B cell (primary cell): ENCODE results near the gene OGG1. TPM values are rescaled to one million over a fixed set of nuclear protein-coding genes. Genes with fewer than 3 reads are reported as not detected.

ENCODE experiments used
- ATAC-seq: fragments of 200-7000 bp; cut with Tn5 transposase; one replicate; pipeline ENCODE4 v1.10.0; 2021; ENCODE audit warnings: low read depth, mild to moderate bottlenecking, moderate number of reproducible peaks, moderate library complexity
- CTCF ChIA-PET: fragments of 350-600 bp; sonication (Branson Sonifier 250); formaldehyde crosslinking; loops from one replicate; lab custom pipeline; 2021; ENCODE audit warnings: antibody characterized with exemption, inconsistent platforms; lab: Charles Lee
- POLR2A ChIA-PET: fragments of 350-600 bp; sonication (Branson Sonifier 250); formaldehyde crosslinking; loops from one replicate; lab custom pipeline; 2021; ENCODE audit warnings: antibody characterized with exemption; lab: Charles Lee
- DNase-seq: peaks from one replicate; pipeline ENCODE4 v3.0.0; 2013
- H2AFZ ChIP-seq: 2 replicates; pipeline ENCODE4 v1.6.1; 2012; ENCODE audit warnings: mild to moderate bottlenecking, low read depth, low read length; ENCODE audit not compliant: insufficient read depth, poor library complexity, severe bottlenecking
- H3K27ac ChIP-seq, 2 donors: 1 replicate in 1 of 2; 2 replicates in 1 of 2; pipeline ENCODE4 v1.5.1; 2012 to 2013; ENCODE audit warnings: low read length in 2 of 2, mild to moderate bottlenecking in 2 of 2, moderate library complexity in 1 of 2
- H3K27me3 ChIP-seq, 4 experiments: fragments of 200-600 bp in 1 of 4; sonication (generic) in 1 of 4; replicated peaks in 1 of 4; 1 replicate in 2 of 4; 2 replicates in 2 of 4; pipeline versions ENCODE4 v1.6.1 to v1.7.0; 2013 to 2016; ENCODE audit warnings: low read length in 3 of 4, mild to moderate bottlenecking in 2 of 4, mixed read lengths in 1 of 4, moderate library complexity in 1 of 4; ENCODE audit not compliant: insufficient read depth in 4 of 4, control insufficient read depth in 3 of 4; ENCODE audit errors: control extremely low read depth in 1 of 4
- H3K36me3 ChIP-seq, 2 experiments: replicated peaks in 1 of 2; 1 replicate in 1 of 2; 2 replicates in 1 of 2; pipeline versions ENCODE4 v1.6.1 to v1.7.1; 2013; ENCODE audit warnings: low read length in 1 of 2; ENCODE audit not compliant: insufficient read depth in 2 of 2, control insufficient read depth in 1 of 2; ENCODE audit errors: control extremely low read depth in 1 of 2, extremely low read depth in 1 of 2
- H3K4me1 ChIP-seq, 2 donors: fragments of 200-600 bp in 1 of 2; sonication (generic) in 1 of 2; 1 replicate in 1 of 2; 2 replicates in 1 of 2; pipeline versions ENCODE4 v1.5.1 to v1.6.1; 2013 to 2017; ENCODE audit warnings: low read length in 2 of 2; ENCODE audit not compliant: control insufficient read depth in 2 of 2, insufficient read depth in 2 of 2
- H3K4me2 ChIP-seq: replicated peaks from 2 replicates; pipeline ENCODE3; 2012; ENCODE audit warnings: mild to moderate bottlenecking, low read depth, low read length; ENCODE audit not compliant: poor library complexity, severe bottlenecking
- H3K4me3 ChIP-seq, 5 experiments: fragments of 200-600 bp in 1 of 5; sonication (generic) in 1 of 5; 1 replicate in 3 of 5; 2 replicates in 2 of 5; pipeline versions ENCODE4 v1.5.1 to v1.7.0; 2011 to 2016; ENCODE audit warnings: low read length in 4 of 5, mild to moderate bottlenecking in 4 of 5, low read depth in 2 of 5, control low read depth in 1 of 5, moderate library complexity in 1 of 5; ENCODE audit not compliant: insufficient read depth in 1 of 5; ENCODE audit errors: control extremely low read depth in 1 of 5, extremely low read depth in 1 of 5
- H3K79me2 ChIP-seq: fragments of 200-600 bp; sonication (generic); one replicate; pipeline ENCODE4 v1.6.0; 2016; ENCODE audit warnings: low read length; ENCODE audit not compliant: control insufficient read depth, insufficient read depth
- H3K9ac ChIP-seq: fragments of 200-600 bp; sonication (generic); 2 replicates; pipeline ENCODE4 v1.6.1; 2017; ENCODE audit warnings: mild to moderate bottlenecking, low read length, moderate library complexity
- H3K9me3 ChIP-seq, 3 donors: one replicate each; pipeline versions ENCODE4 v1.6.1 to v1.7.1; 2013; ENCODE audit warnings: low read length in 2 of 3; ENCODE audit not compliant: control insufficient read depth in 2 of 3, insufficient read depth in 1 of 3; ENCODE audit errors: control extremely low read depth in 1 of 3
- H4K20me1 ChIP-seq: 2 replicates; pipeline ENCODE4 v1.6.0; 2012; ENCODE audit warnings: mild to moderate bottlenecking, low read length; ENCODE audit not compliant: insufficient read depth, control insufficient read depth, poor library complexity, severe bottlenecking
- H3K27ac Mint-ChIP-seq: one replicate; pipeline ENCODE4 v1.8.0; 2021; ENCODE audit warnings: mixed read lengths
- H3K27me3 Mint-ChIP-seq: one replicate; pipeline ENCODE4 v1.8.0; 2021; ENCODE audit warnings: mixed read lengths
- H3K4me1 Mint-ChIP-seq: one replicate; pipeline ENCODE4 v1.8.0; 2021; ENCODE audit warnings: mixed read lengths
- H3K4me3 Mint-ChIP-seq: one replicate; pipeline ENCODE4 v1.8.0; 2021; ENCODE audit warnings: mixed read lengths
- H3K9me3 Mint-ChIP-seq: one replicate; pipeline ENCODE4 v1.8.0; 2022; ENCODE audit warnings: mixed read lengths; ENCODE audit not compliant: insufficient read depth
- CTCF ChIP-seq: fragments of 200-600 bp; IDR thresholded peaks from one replicate; pipeline ENCODE4 v1.8.0; 2022; ENCODE audit warnings: antibody characterized with exemption, mild to moderate bottlenecking
- EZH2 ChIP-seq: IDR thresholded peaks from 2 replicates; pipeline ENCODE4 v1.6.1; 2012; ENCODE audit warnings: borderline replicate concordance, low read depth, mild to moderate bottlenecking, moderate library complexity, low read length; ENCODE audit not compliant: insufficient read depth, poor library complexity, severe bottlenecking
- WGBS: methylation state at CpG from one replicate; pipeline ENCODE4 v1.1.5; 2013; ENCODE audit warnings: missing lambda C conversion rate; ENCODE audit not compliant: insufficient coverage; 5-methylcytosine and 5-hydroxymethylcytosine counted together
- intact Hi-C: fragments of 100-400 bp; cut with micrococcal nuclease; formaldehyde crosslinking; loops from one replicate; pipeline ENCODE4 v1.10.0; 2022
- polyA plus RNA-seq: library from polyadenylated mRNA; depleted of rRNA; stranded (reverse); fragments of >200 nt; gene quantifications from 2 replicates; pipeline ENCODE4 v1.2.3, GENCODE V29; 2012
- total RNA-seq, 2 donors: library from RNA; stranded (reverse); fragments of 120-200 nt in 1 of 2; gene quantifications; 1 replicate in 1 of 2; 2 replicates in 1 of 2; pipeline versions ENCODE4 v1.2.3 to v1.2.4, GENCODE V29; 2013 to 2022

The OGG1 gene
- total and polyA plus RNA-seq, 2 donors (not counting 1 experiment from before 2014, with no cell fraction given): 45.6 to 81.6 TPM

DNA sequence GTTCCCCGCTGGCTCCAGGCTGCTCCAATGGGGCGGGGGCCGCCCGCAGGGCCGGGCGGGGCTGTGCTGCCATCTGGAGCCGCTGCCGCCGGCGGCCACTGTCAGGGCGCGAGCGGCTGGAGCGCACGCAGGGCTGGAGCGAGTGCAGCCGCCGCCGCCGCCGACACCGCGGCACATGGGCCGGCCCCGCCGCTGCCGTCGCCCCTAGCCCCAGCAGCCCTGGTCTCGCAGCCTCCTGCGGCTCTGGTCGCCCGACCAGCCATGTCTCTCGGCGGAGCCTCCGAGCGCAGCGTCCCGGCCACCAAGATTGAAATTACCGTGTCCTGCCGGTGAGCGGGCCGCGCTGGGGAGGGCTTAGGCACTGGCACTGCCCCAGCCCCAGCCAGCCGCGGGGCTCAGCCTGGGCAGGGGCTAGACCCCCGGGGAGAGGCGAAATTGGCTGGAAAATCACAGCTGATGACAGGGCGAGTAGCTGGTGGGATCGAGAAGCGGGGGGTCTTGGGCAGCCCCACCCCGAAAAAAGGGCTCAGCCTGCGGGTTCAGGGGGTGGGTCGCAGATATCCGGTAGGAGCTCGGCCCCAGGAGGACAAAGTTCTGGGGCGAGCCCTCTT, 45.9 kb upstream of the OGG1 start, which contains the start of gene CPNE9:
TSS of gene CPNE9 (plus strand) at position 98 of the 611 bp plus-strand sequence. CDS start at position 262, 164 bp downstream.
- no peak within 1 kb of the TSS for H2AFZ ChIP-seq
- 4% methylated on average over 55 of the region's 56 CpGs for WGBS
- peaks cover 1 to 34% of the 10 kb centered on the region in 2 experiments for H3K36me3 ChIP-seq
- POLR2A ChIA-PET: no interaction called here
- peak; percentile 25 for ATAC-seq
- intact Hi-C loops: no loop called here
- H4K20me1 ChIP-seq: peaks cover 26% of the 10 kb centered on the region
- H3K27me3 Mint-ChIP-seq: peaks cover 20% of the 10 kb centered on the region
- peak within 1 kb of the TSS; percentile 68 for H3K4me3 Mint-ChIP-seq
- H3K4me2 ChIP-seq: peak within 1 kb of the TSS; percentile 68
- H3K4me3 ChIP-seq: peak within 1 kb of the TSS in 3 of 5 experiments; percentile 11 to 39 (median 15)
- H3K79me2 ChIP-seq: no peaks in the 10 kb centered on the region
- peak within 1 kb of the TSS; percentile 7 for H3K9ac ChIP-seq
- CTCF ChIA-PET: no interaction called here
- H3K27me3 ChIP-seq: peaks cover 0 to 22% (median 8%) of the 10 kb centered on the region in 4 experiments
- TF ChIP-seq EZH2: no peak
- TF ChIP-seq CTCF: no peak
- peaks cover 17 to 18% of the 10 kb centered on the region in 2 donors for H3K4me1 ChIP-seq
- no peak within 1 kb of the TSS for H3K27ac ChIP-seq
- H3K9me3 ChIP-seq: peaks cover 0 to 10% (median 0%) of the 10 kb centered on the region in 3 donors
- H3K9me3 Mint-ChIP-seq: no peaks in the 10 kb centered on the region
- peak; percentile 30 for DNase-seq
- H3K4me1 Mint-ChIP-seq: peaks cover 18% of the 10 kb centered on the region
- no peak within 1 kb of the TSS for H3K27ac Mint-ChIP-seq
